HepG2 (cell line): ENCODE results near the gene KIF24. TPM values are rescaled to one million over a fixed set of nuclear protein-coding genes. Genes with fewer than 3 reads are reported as not detected.

Source experiments
- ADNP ChIP-seq: sonication (generic); formaldehyde crosslinking; IDR thresholded peaks from 2 replicates; pipeline ENCODE4 v1.4.0; 2020; ENCODE audit warnings: missing genetic modification reagents
- AKAP8 ChIP-seq: sonication (generic); formaldehyde crosslinking; IDR thresholded peaks from 2 replicates; pipeline ENCODE4 v1.5.1; 2020; ENCODE audit warnings: mild to moderate bottlenecking, missing genetic modification reagents
- ATF5 ChIP-seq: sonication (generic); formaldehyde crosslinking; IDR thresholded peaks from 2 replicates; pipeline ENCODE4 v1.4.0; 2020; ENCODE audit warnings: mild to moderate bottlenecking, low read depth, missing genetic modification reagents
- CTCF ChIP-seq: sonication (generic); formaldehyde crosslinking; IDR thresholded peaks from 2 replicates; pipeline ENCODE4 v1.5.0; 2020; ENCODE audit warnings: mild to moderate bottlenecking, missing genetic modification reagents, moderate library complexity
- E2F5 ChIP-seq: sonication (generic); formaldehyde crosslinking; conservative IDR thresholded peaks from 2 replicates; pipeline ENCODE4 v1.4.0; 2020; ENCODE audit warnings: missing genetic modification reagents
- ISX ChIP-seq: sonication (generic); formaldehyde crosslinking; conservative IDR thresholded peaks from 2 replicates; pipeline ENCODE4 v1.5.0; 2020; ENCODE audit warnings: missing genetic modification reagents
- RFX1 ChIP-seq: fragments of 450-650 bp; IDR thresholded peaks from 2 replicates; pipeline ENCODE4 v1.6.1; 2017
- SMAD9 ChIP-seq: sonication (generic); formaldehyde crosslinking; IDR thresholded peaks from 2 replicates; pipeline ENCODE4 v1.5.1; 2020; ENCODE audit warnings: mild to moderate bottlenecking, missing genetic modification reagents
- TFE3 ChIP-seq: IDR thresholded peaks from 2 replicates; pipeline ENCODE4 v1.6.1; 2016
- ZBED4 ChIP-seq: sonication (generic); formaldehyde crosslinking; IDR thresholded peaks from 2 replicates; pipeline ENCODE4 v1.4.0; 2020; ENCODE audit warnings: missing genetic modification reagents, borderline replicate concordance
- ZBTB2 ChIP-seq: sonication (generic); formaldehyde crosslinking; IDR thresholded peaks from 2 replicates; pipeline ENCODE4 v1.8.0; 2022; ENCODE audit warnings: low read depth, missing genetic modification reagents
- ZNF362 ChIP-seq: sonication (generic); formaldehyde crosslinking; IDR thresholded peaks from 2 replicates; pipeline ENCODE4 v1.4.0; 2020; ENCODE audit warnings: missing genetic modification reagents, mild to moderate bottlenecking, borderline replicate concordance
- ZNF382 ChIP-seq: sonication (generic); formaldehyde crosslinking; IDR thresholded peaks from 2 replicates; pipeline ENCODE4 v1.5.0; 2020; ENCODE audit warnings: missing genetic modification reagents, mild to moderate bottlenecking, borderline replicate concordance
- ZNF441 ChIP-seq: sonication (generic); formaldehyde crosslinking; IDR thresholded peaks from 2 replicates; pipeline ENCODE4 v1.7.0; 2021; ENCODE audit warnings: missing genetic modification reagents, borderline replicate concordance
- ZNF552 ChIP-seq: sonication (generic); formaldehyde crosslinking; IDR thresholded peaks from 2 replicates; pipeline ENCODE4 v1.9.0; 2022; ENCODE audit warnings: missing genetic modification reagents, mild to moderate bottlenecking, borderline replicate concordance
- ZNF841 ChIP-seq: sonication (generic); formaldehyde crosslinking; IDR thresholded peaks from 2 replicates; pipeline ENCODE4 v1.8.1; 2023; ENCODE audit warnings: missing genetic modification reagents, borderline replicate concordance
- polyA plus RNA-seq, 8 experiments: library from polyadenylated mRNA; depleted of rRNA in 3 of 8; stranded (reverse) in 7 of 8; unstranded in 1 of 8; fragments of >200 nt; fragmentation: Illumina TruSeq in 4 of 8; extraction: Trizol in 4 of 8; gene quantifications; 2 replicates each; pipeline versions ENCODE4 v1.2.1 to v1.2.3, GENCODE V29; 2011 to 2016; ENCODE audit warnings: low read depth in 4 of 8, missing spikeins in 1 of 8, mixed read lengths in 1 of 8; ENCODE audit not compliant: insufficient read depth in 1 of 8
- total RNA-seq, 5 experiments: library from RNA; depleted of rRNA; stranded (reverse); fragments of >200 nt; fragmentation: Illumina TruSeq; extraction: Trizol; gene quantifications; 2 replicates each; pipeline ENCODE4 v1.2.3, GENCODE V29; 2016; ENCODE audit warnings: low read depth in 1 of 5

KIF24 gene
- total and polyA plus RNA-seq, 2 of the 13 experiments (the other 11 are each of a cell fraction or from before 2014, with no cell fraction given), result 1.1 to 3.0 TPM

- peak; percentile 90 for TF ChIP-seq ZNF362 (CRISPR knock-in tag)
- no peak for TF ChIP-seq CTCF
- no peak for TF ChIP-seq E2F5 (CRISPR knock-in tag)
- no peak for TF ChIP-seq ATF5 (CRISPR knock-in tag)
- TF ChIP-seq AKAP8 (CRISPR knock-in tag), result no peak
- TF ChIP-seq ADNP, result peak; percentile 43; the same call in 1 of the 2 replicates
- TF ChIP-seq ZNF441 (CRISPR knock-in tag), result no peak
- no peak for TF ChIP-seq ISX (CRISPR knock-in tag)
- TF ChIP-seq SMAD9, result no peak
- TF ChIP-seq RFX1, result no peak
- no peak for TF ChIP-seq TFE3 (CRISPR knock-in tag)
- 0 out of 2 replicates have a peak, but pooled peaks have one; percentile 20 for TF ChIP-seq ZBED4 (CRISPR knock-in tag)
- no peak for TF ChIP-seq ZNF841 (CRISPR knock-in tag)
- no peak for TF ChIP-seq ZNF552 (CRISPR knock-in tag)
- TF ChIP-seq ZNF382 (CRISPR knock-in tag), result no peak
- TF ChIP-seq ZBTB2 (CRISPR knock-in tag), result no peak
Observed at GRCh38 chr9:34346873-34347799, 18.1 kb upstream of the KIF24 start (continued).
